ENCODE measurements around the gene CNIH4. TPM values are rescaled to one million over a fixed set of nuclear protein-coding genes. Genes with fewer than 3 reads are reported as not detected.
A peak's percentile ranks its signal among the peaks of the same experiment; 100 is the strongest.

CNIH4 gene
- polyA plus RNA-seq, 3 donors: 33.4 to 106 (median 94.7) TPM

GRCh38 chr1:224373008-224373590 lies 16.4 kb downstream of the CNIH4 start:
- H3K27me3 Mint-ChIP-seq (ENCODE audit: low read depth in 3 of 3): peaks cover 0 to 2% (median 0%) of the 10 kb centered on the region in 3 donors
- H3K36me3 Mint-ChIP-seq: peaks cover 79 to 98% of the 10 kb centered on the region in 2 donors
- peaks cover 78 to 92% of the 10 kb centered on the region in 2 donors for H3K36me3 ChIP-seq (replicated peaks in 1 of 2; ENCODE audit: control insufficient read depth in 1 of 2, insufficient read depth in 2 of 2, low read length in 2 of 2)
- no peak for TF ChIP-seq CTCF (IDR thresholded peaks at IDR 0.05)
- no peak for DNase-seq
- peaks cover 74% of the 10 kb centered on the region for H4K20me1 ChIP-seq (ENCODE audit: insufficient read depth, low read length)
- WGBS (ENCODE audit: insufficient coverage): 100% methylated on average over 2 of the region's 5 CpGs
- H3K9ac ChIP-seq (ENCODE audit: insufficient read depth, low read length, poor library complexity, severe bottlenecking): no peak overlapping the region
- H3K9me3 Mint-ChIP-seq: no peaks in the 10 kb centered on the region
- H3K9me3 ChIP-seq (replicated peaks in 1 of 2; ENCODE audit: control insufficient read depth in 1 of 2, insufficient read depth in 1 of 2, low read length in 2 of 2): no peaks in the 10 kb centered on the region
- H3K4me1 Mint-ChIP-seq: peaks cover 28% of the 10 kb centered on the region
- no peak overlapping the region for H3K4me3 Mint-ChIP-seq
- peaks cover 19 to 24% of the 10 kb centered on the region in 2 donors for H3K4me1 ChIP-seq (ENCODE audit: control insufficient read depth in 1 of 2, insufficient read depth in 2 of 2, low read length in 2 of 2)
- H2AFZ ChIP-seq (ENCODE audit: insufficient read depth, low read depth, low read length, poor library complexity, severe bottlenecking): no peak overlapping the region
- no peaks in the 10 kb centered on the region for H3K27me3 ChIP-seq (ENCODE audit: control insufficient read depth in 2 of 2, insufficient read depth in 2 of 2, low read length in 2 of 2)
- no peak overlapping the region for H3K27ac ChIP-seq (ENCODE audit: low read depth in 1 of 2, low read length in 2 of 2)
- no peak overlapping the region for H3K4me3 ChIP-seq (replicated peaks in 1 of 3; ENCODE audit: low read depth in 2 of 3, low read length in 3 of 3)
- H3K27ac Mint-ChIP-seq: peak overlapping the region in 2 of 7 donors; percentile 54 to 68
- intact Hi-C loops (cut with micrococcal nuclease): loop anchor here in 1 of 2 donors (5.0 kb wide), 1 partner anchor 44 kb away; no protein-coding TSS in a partner anchor
- peaks cover 83% of the 10 kb centered on the region for H3K79me2 ChIP-seq (ENCODE audit: insufficient read depth, low read length)
- H3K4me2 ChIP-seq (replicated peaks; ENCODE audit: extremely low read depth, low read length, poor library complexity, severe bottlenecking): no peak overlapping the region

GRCh38 chr1:224375059-224375458 lies 18.4 kb downstream of the CNIH4 start:
- Histone ChIP-seq H3K9ac (ENCODE audit: insufficient read depth, low read length, poor library complexity, severe bottlenecking) (no peak overlapping the region), H3K9me3 (replicated peaks in 1 of 2; ENCODE audit: control insufficient read depth in 1 of 2, insufficient read depth in 1 of 2, low read length in 2 of 2) (no peaks in the 10 kb centered on the region), H3K27me3 (ENCODE audit: control insufficient read depth in 2 of 2, insufficient read depth in 2 of 2, low read length in 2 of 2) (no peaks in the 10 kb centered on the region), H2AFZ (ENCODE audit: insufficient read depth, low read depth, low read length, poor library complexity, severe bottlenecking) (no peak overlapping the region), H3K4me3 (replicated peaks in 1 of 3; ENCODE audit: low read depth in 2 of 3, low read length in 3 of 3) (no peak overlapping the region), H3K27ac (ENCODE audit: low read depth in 1 of 2, low read length in 2 of 2) (peak overlapping the region in 1 of 2 donors; percentile 81), H3K4me2 (replicated peaks; ENCODE audit: extremely low read depth, low read length, poor library complexity, severe bottlenecking) (no peak overlapping the region), H3K36me3 (replicated peaks in 1 of 2; ENCODE audit: control insufficient read depth in 1 of 2, insufficient read depth in 2 of 2, low read length in 2 of 2) (peaks cover 64 to 72% of the 10 kb centered on the region in 2 donors), H3K79me2 (ENCODE audit: insufficient read depth, low read length) (peaks cover 64% of the 10 kb centered on the region), H4K20me1 (ENCODE audit: insufficient read depth, low read length) (peaks cover 66% of the 10 kb centered on the region), H3K4me1 (ENCODE audit: control insufficient read depth in 1 of 2, insufficient read depth in 2 of 2, low read length in 2 of 2) (peaks cover 37 to 44% of the 10 kb centered on the region in 2 donors)
- no peak for DNase-seq
- peaks cover 71 to 80% of the 10 kb centered on the region in 2 donors for H3K36me3 Mint-ChIP-seq
- TF ChIP-seq CTCF (IDR thresholded peaks at IDR 0.05): no peak
- no peak overlapping the region for H3K4me3 Mint-ChIP-seq
- H3K27me3 Mint-ChIP-seq (ENCODE audit: low read depth in 3 of 3): peaks cover 0 to 2% (median 0%) of the 10 kb centered on the region in 3 donors
- intact Hi-C loops (cut with micrococcal nuclease): no loop called here
- peaks cover 45% of the 10 kb centered on the region for H3K4me1 Mint-ChIP-seq
- no peaks in the 10 kb centered on the region for H3K9me3 Mint-ChIP-seq
- peak overlapping the region in 3 of 7 donors; percentile 38 to 80 (median 71) for H3K27ac Mint-ChIP-seq
- WGBS (ENCODE audit: insufficient coverage): 53% methylated on average over 3 of the region's 3 CpGs

Measured in CD14-positive monocyte (primary cell).